Measurements from ENCODE around the gene TRAPPC10.

Gene TRAPPC10

DNA sequence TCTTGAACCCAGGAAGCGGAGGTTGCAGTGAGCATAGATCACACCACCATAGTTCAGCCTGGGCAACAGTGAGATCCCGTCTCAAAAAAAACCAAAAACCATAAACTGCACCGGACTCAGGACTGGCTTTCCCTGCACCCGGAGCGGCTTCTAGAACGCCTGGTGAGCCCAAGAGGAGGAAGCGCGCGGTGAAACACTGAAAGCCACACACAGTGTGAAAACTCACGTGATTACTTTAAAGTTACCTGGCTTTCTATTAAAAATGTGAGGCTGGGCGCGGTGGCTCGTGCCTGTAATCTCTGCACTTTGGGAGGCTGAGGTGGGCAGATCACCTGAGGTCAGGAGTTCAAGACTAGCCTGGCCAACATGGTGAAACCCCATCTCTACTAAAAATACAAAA, 7.0 kb upstream of the TRAPPC10 start:
- no peak for DNase-seq (ENCODE audit: low read depth)

GRCh38 chr21:44005593-44005992, 6.5 kb upstream of the TRAPPC10 start:
- DNase-seq (ENCODE audit: low read depth), result no peak

GRCh38 chr21:44006017-44006619, 6.0 kb upstream of the TRAPPC10 start:
- DNase-seq (ENCODE audit: low read depth), result peak; percentile 85

GRCh38 chr21:44006656-44007055, 5.5 kb upstream of the TRAPPC10 start:
- no peak for DNase-seq (ENCODE audit: low read depth)

- no peak for DNase-seq (ENCODE audit: low read depth)
Measured at GRCh38 chr21:44010429-44010828, 1.7 kb upstream of the TRAPPC10 start.

DNA sequence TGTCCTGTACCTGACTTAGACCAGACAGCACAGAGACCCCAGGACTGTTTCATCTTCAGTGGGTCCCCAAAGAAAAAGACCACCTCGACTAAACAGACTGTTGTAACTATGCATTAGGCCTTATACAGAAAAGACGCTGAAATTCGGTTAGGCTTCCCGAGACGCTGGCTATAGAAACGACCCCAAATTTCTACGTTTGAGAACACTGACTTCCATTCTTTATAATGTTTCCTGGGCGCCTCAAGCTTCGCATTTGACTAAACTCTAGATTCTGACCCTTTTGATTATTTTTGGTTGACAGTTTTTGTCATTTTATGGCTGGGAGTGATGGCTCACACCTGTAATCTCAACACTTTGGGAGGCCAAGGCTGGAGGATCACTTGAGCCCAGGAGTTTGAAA, 986 bp upstream of the TRAPPC10 start:
- DNase-seq (ENCODE audit: low read depth), result no peak

DNA sequence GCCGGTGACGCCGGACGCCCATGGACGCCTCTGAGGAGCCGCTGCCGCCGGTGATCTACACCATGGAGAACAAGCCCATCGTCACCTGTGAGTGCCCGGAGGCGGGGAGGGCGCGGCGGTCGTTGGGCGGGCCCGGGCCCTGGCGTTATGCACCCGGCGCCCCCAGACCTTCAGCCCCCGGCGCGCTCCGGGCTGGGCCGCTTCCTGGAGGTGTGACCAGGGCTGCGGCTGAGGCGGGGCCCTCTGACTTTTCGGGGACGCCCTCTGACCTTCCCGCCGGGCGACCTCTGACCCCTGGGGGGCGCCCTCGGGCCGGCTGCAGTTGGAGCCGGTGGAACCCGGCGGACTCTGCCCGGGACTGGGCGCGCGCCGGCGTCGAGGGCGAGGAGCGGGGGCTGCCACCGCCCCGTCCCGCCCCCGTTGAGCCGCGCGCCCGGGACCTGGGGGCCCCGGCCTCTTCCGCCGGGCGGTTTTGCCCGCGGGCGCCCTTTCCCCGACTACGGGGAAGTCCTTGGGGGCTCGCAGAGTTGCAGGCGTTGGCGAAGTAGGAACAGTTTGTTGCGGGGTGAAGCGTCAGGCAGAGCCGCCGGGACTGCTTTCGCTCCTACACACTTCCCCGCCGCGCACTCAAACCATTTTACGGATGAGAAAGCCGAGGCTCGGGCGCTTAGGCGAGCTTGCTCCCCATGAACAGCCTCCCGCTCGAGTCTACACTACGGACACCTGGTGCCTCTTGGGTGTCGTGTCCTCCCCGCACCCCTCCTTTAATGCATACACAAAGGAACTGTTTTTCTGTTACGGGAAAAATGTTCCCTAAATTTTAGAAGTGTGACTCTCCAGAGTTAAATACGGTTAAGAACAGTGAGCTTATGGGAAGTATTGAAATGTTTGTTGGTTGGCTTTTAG, 618 bp downstream of the TRAPPC10 start:
- no peak for DNase-seq (ENCODE audit: low read depth)

DNA sequence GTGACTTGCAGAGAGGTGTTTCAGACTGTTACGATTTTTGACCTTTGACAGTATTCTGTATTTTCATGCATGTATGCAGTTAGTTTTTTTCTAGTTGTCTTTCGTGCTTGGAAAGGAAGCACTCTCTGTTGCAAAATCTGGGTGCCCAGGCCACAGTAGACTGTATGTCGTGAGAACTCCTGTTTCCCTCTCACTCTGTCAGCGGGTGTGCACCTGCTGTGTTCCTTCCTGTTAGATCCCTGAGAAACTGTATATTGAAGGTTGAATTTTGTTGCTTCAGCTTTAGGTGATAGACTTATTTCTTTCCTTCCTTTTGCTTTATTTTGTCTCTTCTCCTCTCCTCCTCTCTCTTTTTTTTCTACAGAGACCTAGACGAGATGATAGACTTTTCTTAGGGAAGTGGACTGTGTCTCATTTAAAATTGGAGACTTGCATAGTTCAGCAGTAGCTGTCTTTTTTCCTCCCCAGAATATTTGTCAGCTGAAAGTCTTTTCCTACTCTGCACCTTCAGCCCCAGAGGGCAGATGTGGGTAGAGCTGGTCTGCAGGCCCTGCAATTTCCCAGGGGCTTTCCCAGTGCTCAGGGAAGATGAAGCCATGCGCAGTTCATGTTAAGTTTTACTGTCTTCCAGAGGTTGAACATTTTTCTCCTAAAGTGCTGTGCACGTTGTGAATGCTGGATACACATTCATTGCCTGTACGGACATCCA, 1.4 kb downstream of the TRAPPC10 start:
- DNase-seq (ENCODE audit: low read depth), result no peak

DNA sequence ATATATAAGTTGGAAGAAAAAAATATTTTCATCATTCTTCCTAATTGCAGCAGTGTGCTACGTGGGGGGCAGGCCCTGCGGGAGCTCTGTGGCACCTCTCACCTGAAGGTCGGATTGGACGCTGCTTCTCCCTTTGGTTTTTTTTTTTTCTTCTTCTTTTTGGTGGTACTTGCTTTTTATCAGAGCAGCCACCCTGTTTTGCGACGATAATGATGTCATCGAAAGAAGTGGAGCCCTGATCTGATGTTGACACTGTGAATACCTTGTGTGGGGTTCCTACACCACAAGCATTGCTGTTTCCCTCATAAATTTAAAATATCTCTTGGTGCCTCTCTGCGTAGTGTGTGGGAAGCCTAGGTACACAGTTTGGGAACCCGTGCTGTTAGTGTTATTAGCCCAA, 5.5 kb downstream of the TRAPPC10 start:
- no peak for DNase-seq (ENCODE audit: low read depth)

DNA sequence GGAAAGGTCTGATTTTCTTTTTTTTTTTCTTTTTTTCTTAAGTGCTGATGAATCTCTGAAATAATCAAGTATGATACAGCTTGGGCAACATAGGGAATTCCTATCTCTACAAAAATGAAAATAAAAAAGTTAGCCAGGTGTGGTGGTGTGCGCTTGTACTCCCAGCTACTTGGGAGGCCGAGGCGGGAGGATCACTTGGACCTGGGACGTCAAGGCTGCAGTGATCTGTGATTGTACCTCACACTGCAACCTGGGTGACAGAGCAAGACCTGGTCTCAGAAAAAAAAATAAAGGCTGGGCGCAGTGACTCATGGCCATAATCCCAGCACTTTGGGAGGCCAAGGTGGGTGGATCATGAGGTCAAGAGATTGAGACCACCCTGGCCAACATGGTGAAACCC, 6.0 kb downstream of the TRAPPC10 start:
- no peak for DNase-seq (ENCODE audit: low read depth)

GRCh38 chr21:44018813-44019567, 6.9 kb downstream of the TRAPPC10 start:
- no peak for DNase-seq (ENCODE audit: low read depth)

DNA sequence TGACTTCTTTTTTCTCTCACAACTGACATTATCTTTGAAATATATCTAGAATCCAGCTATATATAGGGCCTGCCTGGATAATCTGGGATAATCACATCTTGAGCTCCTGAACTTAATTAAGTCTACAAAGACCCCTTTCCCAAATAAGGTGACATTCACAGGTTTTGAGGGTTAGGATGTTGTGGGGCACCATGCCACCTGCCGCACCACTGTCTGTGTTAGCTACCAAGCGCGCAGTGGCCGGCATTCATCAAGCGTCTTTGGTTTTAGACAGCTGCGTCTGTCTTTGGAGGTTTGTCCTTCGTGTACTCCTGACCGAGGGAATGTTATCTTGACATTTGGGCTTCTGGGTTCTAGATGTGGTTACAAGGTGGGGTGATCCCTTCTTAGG, 7.5 kb downstream of the TRAPPC10 start:
- DNase-seq (ENCODE audit: low read depth), result no peak

- DNase-seq (ENCODE audit: low read depth), result no peak
Measured at GRCh38 chr21:44020551-44020950, 8.4 kb downstream of the TRAPPC10 start.

- DNase-seq (ENCODE audit: low read depth), result no peak
Measured at GRCh38 chr21:44021064-44021463, 9.0 kb downstream of the TRAPPC10 start.

DNA sequence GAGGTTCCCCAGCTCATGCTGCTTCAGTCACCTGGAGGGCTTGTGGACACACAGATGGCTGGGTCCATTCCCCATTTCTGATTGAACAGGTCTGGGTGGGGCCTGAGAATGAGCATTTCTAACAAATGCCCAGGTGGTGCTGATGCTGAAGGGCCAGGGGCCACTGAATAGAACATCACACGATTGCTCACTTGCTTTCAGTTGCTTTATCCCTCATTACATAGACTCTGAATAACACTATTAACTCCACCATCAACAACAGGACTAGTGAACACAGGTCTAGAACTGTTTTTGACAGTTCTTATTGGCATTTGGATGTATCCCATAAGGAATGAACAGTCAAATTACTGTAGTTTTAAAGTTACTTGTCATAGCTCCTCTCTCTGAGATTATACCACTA, 12.1 kb downstream of the TRAPPC10 start:
- DNase-seq (ENCODE audit: low read depth), result no peak

DNA sequence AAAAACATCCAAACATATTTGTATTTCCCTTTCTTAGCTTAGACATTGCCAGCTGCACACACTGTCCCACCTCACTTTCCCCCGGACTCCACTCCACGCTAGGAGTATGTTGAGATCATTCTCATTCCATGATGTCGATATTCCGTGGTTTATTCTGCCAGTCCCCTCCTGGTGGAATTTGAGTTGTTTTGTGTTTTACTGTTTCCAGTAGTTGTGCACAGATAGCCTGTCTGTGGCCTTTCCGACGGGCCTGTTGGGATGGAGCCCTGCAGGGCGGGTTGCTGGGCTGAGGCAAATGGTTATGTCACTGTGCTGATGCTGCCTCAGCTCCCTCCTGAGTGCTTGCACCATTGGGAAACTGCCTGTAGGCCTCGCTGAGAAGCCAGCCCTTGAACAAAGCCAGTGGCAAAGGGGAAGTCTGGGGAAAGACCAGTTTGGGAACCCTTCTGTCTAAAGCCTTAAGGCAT, 12.8 kb downstream of the TRAPPC10 start:
- DNase-seq (ENCODE audit: low read depth), result no peak

- no peak for DNase-seq (ENCODE audit: low read depth)
Measured at GRCh38 chr21:44027607-44028286, 15.6 kb downstream of the TRAPPC10 start.

DNA sequence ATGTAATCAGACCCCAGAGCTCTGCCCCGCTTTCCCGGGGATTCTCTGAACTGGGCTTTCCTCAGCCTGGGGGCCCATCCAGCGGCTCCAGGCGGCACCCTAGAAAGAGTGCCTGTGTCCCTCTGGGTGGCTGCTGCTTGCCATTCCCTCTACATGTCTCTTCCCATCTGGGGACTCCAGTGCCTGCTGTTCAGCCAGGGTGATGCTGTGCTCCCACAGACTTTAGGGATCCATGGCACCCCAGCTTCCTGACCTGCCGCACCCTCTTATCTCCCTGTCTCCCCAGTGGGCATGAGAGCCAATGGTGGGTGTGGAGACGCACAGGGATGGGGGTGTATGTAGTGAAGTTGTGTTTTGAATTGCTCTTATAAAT, 16.2 kb downstream of the TRAPPC10 start:
- no peak for DNase-seq (ENCODE audit: low read depth)

GRCh38 chr21:44029460-44030087, 17.5 kb downstream of the TRAPPC10 start:
- DNase-seq (ENCODE audit: low read depth), result no peak

DNA sequence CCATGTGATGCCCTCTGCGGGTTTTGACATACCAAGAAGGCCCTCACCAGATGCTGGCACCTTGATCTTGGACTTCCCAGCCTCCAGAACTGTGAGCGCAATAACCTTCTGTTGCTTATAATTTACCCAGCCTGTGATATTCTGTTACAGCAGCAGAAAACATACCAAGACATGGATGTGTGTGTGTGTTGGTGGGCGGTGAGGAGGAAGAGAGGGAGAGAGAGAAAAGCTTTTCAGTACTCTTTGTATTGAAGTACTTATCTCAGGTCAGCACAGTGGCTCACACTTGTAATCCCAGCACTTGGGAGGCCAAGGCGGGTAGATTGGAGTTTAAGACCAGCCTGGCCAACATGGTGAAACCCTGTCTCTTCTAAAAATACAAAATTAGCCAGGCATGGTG, 23.1 kb downstream of the TRAPPC10 start:
- DNase-seq (ENCODE audit: low read depth), result no peak

GRCh38 chr21:44038063-44038462, 26.0 kb downstream of the TRAPPC10 start:
- no peak for DNase-seq (ENCODE audit: low read depth)

Data from HS-27A (cell line).